ENCODE results near the gene SOX21. TPM values are rescaled to one million over a fixed set of nuclear protein-coding genes. Genes with fewer than 3 reads are reported as not detected.

SOX21 gene
- total RNA-seq, 1 donor from 2014 or later, result 61.1 TPM

DNA sequence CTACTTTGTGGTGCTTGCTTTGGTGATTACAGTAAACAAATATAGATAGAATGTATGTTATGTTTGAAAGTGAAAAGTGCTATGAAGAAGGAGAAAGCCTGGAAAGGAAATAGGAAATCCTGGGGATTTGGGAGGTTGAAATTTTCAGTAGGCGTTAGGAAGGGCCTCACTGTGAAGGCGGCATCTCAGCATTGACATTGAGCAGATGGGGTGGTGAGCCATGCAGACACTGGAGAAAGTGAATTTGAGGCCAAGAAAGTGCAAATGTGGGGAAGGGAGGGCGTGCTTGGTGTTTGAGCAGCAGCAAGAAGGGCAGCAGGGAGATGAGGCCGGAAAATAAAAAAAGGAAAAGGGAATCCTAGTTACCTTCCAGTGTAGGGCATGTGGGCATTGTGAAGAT, 20.3 kb downstream of the SOX21 start:
- peaks cover 30% of the 10 kb centered on the region for H3K27me3 Mint-ChIP-seq
- no peaks in the 10 kb centered on the region for H3K4me1 Mint-ChIP-seq (ENCODE audit: low read depth)
- peaks cover 3% of the 10 kb centered on the region for H3K9me3 Mint-ChIP-seq (ENCODE audit: low read depth)
- TF ChIP-seq, protein P1, sequence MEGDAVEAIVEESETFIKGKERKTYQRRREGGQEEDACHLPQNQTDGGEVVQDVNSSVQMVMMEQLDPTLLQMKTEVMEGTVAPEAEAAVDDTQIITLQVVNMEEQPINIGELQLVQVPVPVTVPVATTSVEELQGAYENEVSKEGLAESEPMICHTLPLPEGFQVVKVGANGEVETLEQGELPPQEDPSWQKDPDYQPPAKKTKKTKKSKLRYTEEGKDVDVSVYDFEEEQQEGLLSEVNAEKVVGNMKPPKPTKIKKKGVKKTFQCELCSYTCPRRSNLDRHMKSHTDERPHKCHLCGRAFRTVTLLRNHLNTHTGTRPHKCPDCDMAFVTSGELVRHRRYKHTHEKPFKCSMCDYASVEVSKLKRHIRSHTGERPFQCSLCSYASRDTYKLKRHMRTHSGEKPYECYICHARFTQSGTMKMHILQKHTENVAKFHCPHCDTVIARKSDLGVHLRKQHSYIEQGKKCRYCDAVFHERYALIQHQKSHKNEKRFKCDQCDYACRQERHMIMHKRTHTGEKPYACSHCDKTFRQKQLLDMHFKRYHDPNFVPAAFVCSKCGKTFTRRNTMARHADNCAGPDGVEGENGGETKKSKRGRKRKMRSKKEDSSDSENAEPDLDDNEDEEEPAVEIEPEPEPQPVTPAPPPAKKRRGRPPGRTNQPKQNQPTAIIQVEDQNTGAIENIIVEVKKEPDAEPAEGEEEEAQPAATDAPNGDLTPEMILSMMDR (IDR thresholded peaks at IDR 0.05; ENCODE audit: unreplicated experiment), result no peak
- H3K27ac Mint-ChIP-seq, result no peak overlapping the region
- no peak for DNase-seq (ENCODE audit: low spot score, unreplicated experiment)
- H3K4me3 Mint-ChIP-seq (ENCODE audit: low read depth), result no peak overlapping the region
- no peaks in the 10 kb centered on the region for H3K36me3 Mint-ChIP-seq (ENCODE audit: insufficient read depth)

DNA sequence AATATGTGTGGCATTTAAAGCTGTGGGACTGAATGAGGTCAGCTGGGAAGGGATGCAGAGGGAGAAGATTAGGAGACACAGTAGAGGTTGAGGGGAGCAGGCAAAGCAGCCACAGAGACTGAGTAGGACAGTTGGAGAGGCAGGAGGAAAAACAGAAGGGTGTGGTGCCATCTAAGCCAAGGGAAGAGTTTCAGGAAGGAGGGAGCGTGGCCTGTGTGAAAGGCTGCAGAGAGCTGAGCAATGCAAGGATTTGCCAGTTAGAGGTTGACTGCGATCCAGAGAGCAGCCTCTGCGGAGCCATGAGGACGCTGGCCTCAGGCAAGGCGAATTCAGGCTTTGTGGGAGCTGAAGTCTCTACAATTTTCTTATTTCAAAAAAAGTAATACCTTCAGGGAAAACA, 28.9 kb downstream of the SOX21 start:
- no peak overlapping the region for H3K27ac Mint-ChIP-seq
- H3K4me3 Mint-ChIP-seq (ENCODE audit: low read depth), result no peak overlapping the region
- H3K36me3 Mint-ChIP-seq (ENCODE audit: insufficient read depth), result no peaks in the 10 kb centered on the region
- peaks cover 24% of the 10 kb centered on the region for H3K27me3 Mint-ChIP-seq
- H3K4me1 Mint-ChIP-seq (ENCODE audit: low read depth), result peaks cover 5% of the 10 kb centered on the region
- TF ChIP-seq, protein P1 (IDR thresholded peaks at IDR 0.05; ENCODE audit: unreplicated experiment), result no peak
- DNase-seq (ENCODE audit: low spot score, unreplicated experiment), result no peak
- H3K9me3 Mint-ChIP-seq (ENCODE audit: low read depth), result no peaks in the 10 kb centered on the region

DNA sequence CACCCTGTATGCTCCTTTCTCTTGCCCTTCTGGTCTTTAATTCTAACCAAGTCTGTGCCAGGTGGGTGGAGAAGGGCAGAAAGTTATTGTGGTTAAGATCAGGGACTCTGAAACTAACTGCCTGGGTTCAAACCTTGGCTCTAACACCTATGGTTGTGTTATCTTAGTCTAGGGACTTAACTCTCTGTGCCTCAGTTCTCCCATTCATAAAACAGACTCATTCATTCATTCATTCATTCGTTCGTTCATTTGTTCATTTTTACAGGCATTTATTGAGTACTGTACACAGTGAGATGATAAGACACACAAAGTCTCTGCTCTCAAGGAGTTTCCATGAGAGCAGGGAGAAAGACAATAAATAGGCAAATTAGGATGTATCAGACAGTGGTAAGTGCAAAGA, 30.1 kb downstream of the SOX21 start:
- peaks cover 5% of the 10 kb centered on the region for H3K4me1 Mint-ChIP-seq (ENCODE audit: low read depth)
- no peaks in the 10 kb centered on the region for H3K9me3 Mint-ChIP-seq (ENCODE audit: low read depth)
- H3K4me3 Mint-ChIP-seq (ENCODE audit: low read depth), result no peak overlapping the region
- H3K36me3 Mint-ChIP-seq (ENCODE audit: insufficient read depth), result peaks cover 2% of the 10 kb centered on the region
- H3K27ac Mint-ChIP-seq, result no peak overlapping the region
- TF ChIP-seq, protein P1 (IDR thresholded peaks at IDR 0.05; ENCODE audit: unreplicated experiment), result no peak
- DNase-seq (ENCODE audit: low spot score, unreplicated experiment), result no peak
- peaks cover 33% of the 10 kb centered on the region for H3K27me3 Mint-ChIP-seq

DNA sequence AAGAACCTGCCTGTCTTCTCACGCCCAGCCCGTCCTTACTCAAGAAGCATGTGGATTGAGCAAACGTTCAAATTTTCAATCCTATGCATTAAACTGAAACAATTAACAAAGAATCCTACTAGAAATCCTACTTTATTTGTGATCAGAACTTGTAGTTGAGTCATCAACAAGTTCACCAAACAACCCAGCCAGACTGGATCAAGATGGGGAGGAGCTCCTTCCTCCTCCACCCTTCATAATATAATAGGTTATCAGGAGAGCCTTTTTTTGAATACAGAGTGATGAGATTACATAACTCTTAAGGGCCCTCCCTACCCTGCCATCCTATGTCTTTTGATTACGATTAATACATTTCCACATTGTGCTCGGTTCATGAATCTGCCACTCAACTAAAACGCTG, 32.7 kb downstream of the SOX21 start:
- Mint-ChIP-seq H3K9me3 (ENCODE audit: low read depth) (no peaks in the 10 kb centered on the region), H3K27ac (no peak overlapping the region), H3K4me3 (ENCODE audit: low read depth) (no peak overlapping the region), H3K36me3 (ENCODE audit: insufficient read depth) (peaks cover 2% of the 10 kb centered on the region), H3K4me1 (ENCODE audit: low read depth) (peaks cover 5% of the 10 kb centered on the region), H3K27me3 (peaks cover 47% of the 10 kb centered on the region)
- no peak for DNase-seq (ENCODE audit: low spot score, unreplicated experiment)
- TF ChIP-seq, protein P1 (IDR thresholded peaks at IDR 0.05; ENCODE audit: unreplicated experiment), result no peak

DNA sequence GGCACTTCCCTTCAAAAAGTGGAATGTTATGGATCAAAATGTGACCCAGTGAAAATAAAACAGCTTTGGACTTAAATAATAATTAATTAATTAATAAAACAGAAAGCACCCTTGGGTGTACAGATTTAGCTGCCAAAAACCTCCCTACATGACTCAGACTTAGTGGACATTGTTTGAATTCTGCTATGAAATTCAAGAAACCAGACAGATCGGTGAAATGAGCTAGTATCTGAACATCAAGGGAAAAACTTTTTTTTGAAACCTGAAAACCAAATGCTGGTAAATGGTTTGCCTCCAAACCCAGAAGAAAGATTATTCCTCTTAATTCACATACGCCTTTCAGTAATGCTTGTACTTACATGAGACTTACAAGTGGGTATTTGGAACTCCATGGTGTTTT, 33.5 kb downstream of the SOX21 start:
- H3K36me3 Mint-ChIP-seq (ENCODE audit: insufficient read depth), result peaks cover 2% of the 10 kb centered on the region
- peaks cover 47% of the 10 kb centered on the region for H3K27me3 Mint-ChIP-seq
- H3K9me3 Mint-ChIP-seq (ENCODE audit: low read depth), result no peaks in the 10 kb centered on the region
- H3K4me1 Mint-ChIP-seq (ENCODE audit: low read depth), result peaks cover 9% of the 10 kb centered on the region
- no peak for DNase-seq (ENCODE audit: low spot score, unreplicated experiment)
- no peak overlapping the region for H3K27ac Mint-ChIP-seq
- H3K4me3 Mint-ChIP-seq (ENCODE audit: low read depth), result no peak overlapping the region
- TF ChIP-seq, protein P1 (IDR thresholded peaks at IDR 0.05; ENCODE audit: unreplicated experiment), result no peak
